GM18858 (cell line): ENCODE measurements around the gene ASB1.

ENCODE experiments used
- ATAC-seq: cut with Tn5 transposase; IDR thresholded peaks from one replicate; pipeline ENCODE4 v1.9.1; 2021; ENCODE audit not compliant: unreplicated experiment

ASB1 gene

DNA sequence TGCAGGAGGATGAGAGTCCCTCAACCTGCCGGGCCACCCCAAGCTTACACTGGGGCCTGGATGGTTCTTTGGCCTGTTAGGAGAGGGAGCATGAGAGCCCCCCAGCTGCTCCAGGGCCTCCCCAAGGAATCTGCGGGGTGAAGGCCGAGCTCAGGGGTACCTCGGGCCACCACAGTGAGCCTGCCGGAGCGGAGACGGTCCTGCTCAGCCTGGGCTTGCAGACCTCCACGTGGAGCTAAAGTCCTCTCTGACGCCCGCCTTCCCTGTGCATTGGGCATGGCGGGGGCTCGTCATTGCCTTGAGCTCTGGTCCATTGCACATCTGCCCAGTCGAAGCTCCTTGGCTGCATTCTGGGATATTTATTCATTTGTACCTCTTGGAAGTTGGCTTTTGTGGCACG lies 62.7 kb downstream of the ASB1 start:
- ATAC-seq: no peak

GRCh38 chr2:238489896-238490295 lies 63.2 kb downstream of the ASB1 start:
- no peak for ATAC-seq

DNA sequence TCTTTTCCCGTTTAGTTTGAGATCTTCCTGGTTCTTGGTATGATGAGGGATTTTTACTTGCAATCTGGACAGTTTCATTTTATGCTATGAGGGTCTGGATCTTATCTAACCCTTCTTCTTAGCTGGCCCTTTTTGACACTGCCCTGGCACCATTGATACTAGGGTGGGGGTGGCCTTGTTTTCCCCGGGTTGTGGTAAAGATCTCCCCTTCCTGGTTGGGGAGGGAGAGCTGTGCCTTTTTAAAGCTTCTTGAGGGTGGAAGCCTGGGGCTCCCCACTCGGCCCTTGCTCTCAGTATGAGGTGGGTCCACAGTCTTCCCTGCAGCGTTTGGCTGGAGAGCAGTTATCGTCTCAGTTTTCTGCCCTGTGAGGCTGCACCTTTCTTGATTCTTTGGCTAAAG lies 66.1 kb downstream of the ASB1 start:
- ATAC-seq: no peak

GRCh38 chr2:238493411-238493810 lies 66.7 kb downstream of the ASB1 start:
- no peak for ATAC-seq

- no peak for ATAC-seq
These were observed 67.3 kb downstream of the ASB1 start for GRCh38 chr2:238493880-238494572.

DNA sequence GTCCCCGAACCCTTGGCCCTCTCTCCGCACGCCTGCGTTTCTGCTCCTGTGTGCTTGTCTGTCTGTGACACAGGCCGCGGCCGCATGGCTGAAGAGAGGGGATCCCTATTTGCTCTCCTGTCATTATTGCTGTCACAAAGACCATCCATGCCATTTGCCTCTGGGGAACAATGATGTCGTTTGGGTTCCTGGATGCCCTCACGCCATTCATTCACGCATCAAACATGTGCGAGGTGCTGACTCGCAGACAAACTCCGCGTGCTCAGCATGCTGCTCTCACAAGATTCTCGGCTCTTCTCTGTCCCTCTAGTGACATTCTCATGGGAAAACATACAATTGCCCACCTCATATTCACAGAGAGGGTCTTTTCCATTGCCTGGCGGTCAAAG lies 67.8 kb downstream of the ASB1 start:
- ATAC-seq: no peak

DNA sequence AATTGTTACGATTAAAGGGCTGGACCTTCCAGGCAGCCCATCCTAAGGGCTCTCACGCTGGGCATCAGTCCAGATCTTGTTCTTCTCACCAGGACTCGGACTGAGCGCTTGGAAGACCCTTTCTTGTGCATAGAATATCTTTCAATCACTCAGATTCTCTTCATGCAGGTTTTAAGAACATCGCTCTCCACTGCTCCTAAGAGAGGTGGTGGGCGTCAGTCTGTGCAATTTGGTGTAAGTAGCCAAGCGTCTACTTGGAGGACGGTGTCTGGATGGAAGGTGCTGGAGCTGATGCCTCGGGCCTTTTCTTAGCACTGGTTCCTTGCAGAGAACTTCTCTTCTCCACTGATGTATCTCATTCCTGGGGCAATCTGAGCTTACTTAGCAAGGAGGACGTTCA lies 68.7 kb downstream of the ASB1 start:
- no peak for ATAC-seq

DNA sequence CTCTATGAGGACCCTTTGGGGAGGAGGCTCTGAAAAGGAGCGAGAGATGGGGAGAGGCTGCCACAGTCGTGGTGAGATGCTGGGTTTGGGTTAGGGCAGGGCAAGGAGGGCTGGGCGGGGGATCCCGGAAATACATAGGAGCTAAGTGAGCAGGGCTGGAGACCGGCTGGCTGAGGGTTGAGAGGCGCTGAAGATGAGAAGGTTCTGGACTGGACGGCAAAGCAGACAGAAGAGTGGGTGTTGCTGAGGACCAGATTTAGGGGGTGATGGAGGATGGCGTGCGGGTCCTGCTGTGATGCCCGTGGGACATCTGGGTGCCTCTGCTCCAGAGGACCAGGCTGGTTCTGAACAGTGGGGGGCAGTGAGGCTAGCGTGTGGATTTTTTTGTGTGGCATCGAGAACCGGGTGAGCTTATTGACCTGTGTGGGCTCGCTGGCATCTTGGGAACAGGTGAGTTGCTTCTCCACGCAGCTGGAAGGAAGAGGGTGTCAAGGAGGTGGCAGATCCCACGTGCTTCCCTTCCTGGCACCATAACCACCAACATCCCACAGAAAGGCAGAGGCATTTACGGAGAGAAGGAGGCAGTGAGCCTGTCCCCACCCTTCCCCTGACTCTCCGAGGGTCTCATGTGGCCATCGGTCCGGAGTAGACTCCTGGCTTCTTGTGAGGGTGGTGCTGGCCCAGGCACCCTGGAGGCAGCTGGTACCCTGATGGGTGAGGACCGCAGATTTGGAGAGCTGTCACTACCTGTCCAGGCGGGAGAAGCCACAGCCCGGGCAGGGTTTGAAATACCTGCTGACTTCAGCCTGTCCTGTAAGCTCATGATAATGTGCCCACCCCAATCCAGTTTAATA lies 70.3 kb downstream of the ASB1 start:
- ATAC-seq: no peak

GRCh38 chr2:238497610-238498005 lies 70.9 kb downstream of the ASB1 start:
- no peak for ATAC-seq

GRCh38 chr2:238498188-238498587 lies 71.5 kb downstream of the ASB1 start:
- no peak for ATAC-seq

GRCh38 chr2:238498691-238499295 lies 72.1 kb downstream of the ASB1 start:
- ATAC-seq: no peak

DNA sequence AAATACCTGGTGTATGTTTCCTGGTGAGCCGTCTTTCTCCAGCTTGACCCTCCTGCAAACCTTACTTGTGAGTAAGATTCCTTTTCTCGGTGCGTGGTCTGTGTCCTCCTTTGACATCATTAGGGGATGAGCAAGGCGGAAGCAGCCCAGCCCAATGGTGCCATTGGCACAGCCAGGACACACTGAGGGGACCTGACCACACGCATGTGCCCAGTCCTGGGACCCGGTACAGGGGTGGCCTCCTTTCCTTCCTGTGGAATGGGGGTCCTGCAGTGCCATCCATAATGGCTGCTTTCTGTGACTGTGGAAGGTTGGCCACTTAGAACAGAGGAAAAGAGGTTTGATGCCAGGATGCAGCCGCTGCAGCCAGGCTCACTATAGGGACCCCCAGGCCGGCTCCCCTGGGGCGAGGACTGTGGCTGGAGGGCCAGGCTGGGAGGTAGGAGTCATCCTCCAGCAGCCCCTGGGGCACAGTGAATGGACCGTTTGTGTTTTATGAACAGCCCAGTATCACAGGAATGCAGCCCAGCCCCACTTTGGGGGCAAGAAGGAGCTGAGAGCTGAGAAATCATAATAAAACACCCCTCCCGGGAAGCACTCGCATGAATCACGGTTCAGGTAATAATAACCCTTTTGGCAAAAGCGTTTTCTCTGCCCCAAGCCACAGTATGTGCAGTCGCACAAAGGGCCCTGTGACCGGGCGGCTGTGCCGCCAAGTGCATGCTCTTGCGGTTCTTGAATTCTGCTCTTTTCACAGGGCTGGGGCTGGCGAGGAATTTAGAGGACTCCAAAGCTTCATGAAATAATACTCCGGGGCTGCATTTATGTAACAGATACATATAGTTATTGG lies 73.2 kb downstream of the ASB1 start:
- ATAC-seq: no peak

DNA sequence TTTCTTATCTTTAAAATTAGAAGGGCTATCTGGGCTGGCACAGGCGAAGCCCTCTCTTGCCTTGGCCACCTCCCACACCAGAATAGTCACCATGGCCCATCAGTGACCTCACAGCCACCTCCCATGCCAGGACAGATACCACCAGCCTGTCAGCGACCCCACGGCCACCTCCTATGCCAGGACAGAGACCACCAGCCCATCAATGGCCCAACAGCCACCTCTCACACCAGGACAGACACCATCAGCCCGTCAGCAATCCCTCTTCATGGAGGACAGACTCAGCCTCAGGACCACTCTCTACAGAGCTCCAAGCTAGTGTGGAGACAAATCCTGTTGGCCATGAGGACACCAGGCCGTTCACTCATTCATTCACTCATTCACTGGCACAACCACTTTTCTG lies 74.6 kb downstream of the ASB1 start:
- no peak for ATAC-seq
